H1 (cell line): ENCODE results near the gene ADAMTSL2. TPM values are rescaled to one million over a fixed set of nuclear protein-coding genes. Genes with fewer than 3 reads are reported as not detected.

Experiments used
- CTCF ChIA-PET: fragments of 300-600 bp; sonication (Branson Sonifier 250); formaldehyde crosslinking; loops from one replicate; lab custom pipeline; 2021; ENCODE audit not compliant: partially characterized antibody; lab: Charles Lee
- POLR2A ChIA-PET: fragments of 300-600 bp; sonication (Branson Sonifier 250); formaldehyde crosslinking; loops from one replicate; lab custom pipeline; 2021; ENCODE audit warnings: inconsistent platforms; ENCODE audit not compliant: partially characterized antibody; lab: Charles Lee
- DNase-seq, 2 experiments: peaks; one replicate each; pipeline versions ENCODE4 v3.0.0 to v3.0.0-alpha.2; 2010 to 2022; ENCODE audit warnings: low spot score in 2 of 2, low read depth in 1 of 2, mixed read lengths in 1 of 2
- FAIRE-seq: peaks from 2 replicates; lab custom pipeline; 2011; peaks lifted over from hg19 to GRCh38; lab: Jason Lieb, UNC
- H2AFZ ChIP-seq: 2 replicates; pipeline ENCODE4 v1.8.1; 2012; ENCODE audit warnings: low read length, inconsistent platforms
- H2AK5ac ChIP-seq: 2 replicates; pipeline ENCODE4 v1.6.1; 2013; ENCODE audit warnings: low read depth, low read length
- H2BK120ac ChIP-seq: replicated peaks from 2 replicates; pipeline ENCODE3; 2013; ENCODE audit warnings: low read depth, low read length, inconsistent platforms
- H2BK12ac ChIP-seq: 2 replicates; pipeline ENCODE4 v1.6.1; 2013; ENCODE audit warnings: low read depth, low read length
- H2BK15ac ChIP-seq: 2 replicates; pipeline ENCODE4 v1.6.1; 2013; ENCODE audit warnings: low read length
- H2BK20ac ChIP-seq: 2 replicates; pipeline ENCODE4 v1.6.1; 2013; ENCODE audit warnings: low read length
- H2BK5ac ChIP-seq: 2 replicates; pipeline ENCODE4 v1.6.1; 2013; ENCODE audit warnings: low read depth, low read length
- H3K14ac ChIP-seq: 2 replicates; pipeline ENCODE4 v1.6.1; 2013; ENCODE audit warnings: inconsistent platforms; ENCODE audit not compliant: insufficient read length
- H3K18ac ChIP-seq: 2 replicates; pipeline ENCODE4 v1.6.1; 2013; ENCODE audit warnings: low read length; ENCODE audit errors: extremely low read depth
- H3K23ac ChIP-seq: 2 replicates; pipeline ENCODE4 v1.6.1; 2013; ENCODE audit warnings: inconsistent platforms; ENCODE audit not compliant: insufficient read length
- H3K23me2 ChIP-seq: 2 replicates; pipeline ENCODE4 v1.6.1; 2013; ENCODE audit warnings: low read depth, low read length
- H3K27ac ChIP-seq: 2 replicates; pipeline ENCODE4 v1.6.1; 2011; ENCODE audit warnings: low read depth, low read length, inconsistent platforms
- H3K27me3 ChIP-seq, 4 experiments: replicated peaks in 1 of 4; 1 replicate in 1 of 4; 2 replicates in 3 of 4; pipeline versions ENCODE4 v1.6.1 to v1.8.1; 2011 to 2013; ENCODE audit warnings: low read length in 3 of 4, mild to moderate bottlenecking in 3 of 4, inconsistent platforms in 2 of 4, mixed read lengths in 2 of 4, moderate library complexity in 1 of 4; ENCODE audit not compliant: control insufficient read depth in 3 of 4, insufficient read depth in 3 of 4; ENCODE audit errors: extremely low read depth in 1 of 4
- H3K36me3 ChIP-seq, 4 experiments: 2 replicates each; pipeline versions ENCODE4 v1.6.1 to v1.8.1; 2011 to 2013; ENCODE audit warnings: mild to moderate bottlenecking in 4 of 4, low read length in 3 of 4, moderate library complexity in 2 of 4, control low read depth in 1 of 4, inconsistent platforms in 1 of 4; ENCODE audit not compliant: insufficient read depth in 4 of 4, control insufficient read depth in 2 of 4
- H3K4ac ChIP-seq: replicated peaks from 2 replicates; pipeline ENCODE3; 2013; ENCODE audit warnings: low read length, low read depth, mixed read lengths, inconsistent platforms; ENCODE audit not compliant: insufficient read length
- H3K4me1 ChIP-seq, 4 experiments: replicated peaks in 1 of 4; 1 replicate in 1 of 4; 2 replicates in 3 of 4; pipeline versions ENCODE4 v1.6.1 to v1.8.1; 2011 to 2013; ENCODE audit warnings: low read length in 3 of 4, inconsistent platforms in 2 of 4, mixed read lengths in 1 of 4; ENCODE audit not compliant: insufficient read depth in 4 of 4, control insufficient read depth in 3 of 4
- H3K4me2 ChIP-seq, 2 experiments: 2 replicates each; pipeline versions ENCODE4 v1.6.1 to v1.8.1; 2011 to 2013; ENCODE audit warnings: low read depth in 2 of 2, low read length in 2 of 2, control low read depth in 1 of 2, inconsistent platforms in 1 of 2, mild to moderate bottlenecking in 1 of 2; ENCODE audit not compliant: insufficient read depth in 1 of 2
- H3K4me3 ChIP-seq, 4 experiments: fragments of 200-600, 300-600 bp in 1 of 4; sonication (generic), shearing (Covaris generic), sonication (Bioruptor Twin) in 1 of 4; 2 replicates each; pipeline versions ENCODE4 v1.5.1 to v1.8.1; 2011 to 2016; ENCODE audit warnings: low read length in 4 of 4, low read depth in 3 of 4, control low read depth in 2 of 4, inconsistent platforms in 2 of 4, mild to moderate bottlenecking in 2 of 4, mixed read lengths in 1 of 4, moderate library complexity in 1 of 4; ENCODE audit not compliant: insufficient read depth in 2 of 4; ENCODE audit errors: extremely low read depth in 1 of 4
- H3K56ac ChIP-seq: replicated peaks from 2 replicates; pipeline ENCODE3; 2013; ENCODE audit warnings: low read depth, mild to moderate bottlenecking, mixed read lengths, low read length, inconsistent platforms; ENCODE audit not compliant: insufficient read length
- H3K79me1 ChIP-seq: 2 replicates; pipeline ENCODE4 v1.6.1; 2013; ENCODE audit warnings: low read depth, low read length, control low read depth
- H3K79me2 ChIP-seq, 2 experiments: 2 replicates each; pipeline versions ENCODE4 v1.6.1 to v1.8.1; 2012 to 2013; ENCODE audit warnings: low read length in 2 of 2, mild to moderate bottlenecking in 2 of 2, inconsistent platforms in 1 of 2; ENCODE audit not compliant: insufficient read depth in 2 of 2, control insufficient read depth in 1 of 2
- H3K9ac ChIP-seq, 4 experiments: replicated peaks in 1 of 4; 1 replicate in 1 of 4; 2 replicates in 3 of 4; pipeline versions ENCODE4 v1.6.1 to v1.8.1; 2011 to 2013; ENCODE audit warnings: low read depth in 3 of 4, low read length in 3 of 4, control low read depth in 2 of 4, mild to moderate bottlenecking in 2 of 4, moderate library complexity in 2 of 4, inconsistent platforms in 1 of 4; ENCODE audit errors: extremely low read depth in 1 of 4
- H3K9me3 ChIP-seq, 2 experiments: 2 replicates each; pipeline versions ENCODE4 v1.6.1 to v1.8.1; 2012 to 2013; ENCODE audit warnings: mild to moderate bottlenecking in 2 of 2, moderate library complexity in 2 of 2, control low read depth in 1 of 2, inconsistent platforms in 1 of 2, low read depth in 1 of 2, low read length in 1 of 2, mixed read lengths in 1 of 2; ENCODE audit not compliant: insufficient read depth in 2 of 2
- H4K20me1 ChIP-seq, 2 experiments: replicated peaks in 1 of 2; 2 replicates each; pipeline versions ENCODE3 to v1.8.1; 2011 to 2013; ENCODE audit warnings: inconsistent platforms in 2 of 2, low read length in 2 of 2, mild to moderate bottlenecking in 1 of 2; ENCODE audit not compliant: insufficient read depth in 2 of 2, control insufficient read depth in 1 of 2
- H4K5ac ChIP-seq: 2 replicates; pipeline ENCODE4 v1.6.1; 2013; ENCODE audit warnings: low read length, low read depth, mixed read lengths, inconsistent platforms; ENCODE audit not compliant: insufficient read length
- H4K8ac ChIP-seq: 2 replicates; pipeline ENCODE4 v1.8.0; 2013; ENCODE audit warnings: mild to moderate bottlenecking, moderate library complexity, low read length, inconsistent platforms; ENCODE audit not compliant: insufficient read depth; ENCODE audit errors: extremely low read depth
- H4K91ac ChIP-seq: replicated peaks from 2 replicates; pipeline ENCODE3; 2013; ENCODE audit warnings: low read length, mixed read lengths, inconsistent platforms; ENCODE audit not compliant: insufficient read length
- BRCA1 ChIP-seq: IDR thresholded peaks from 2 replicates; pipeline ENCODE4 v1.6.1; 2012; ENCODE audit warnings: low read depth, low read length, improper control_type of control experiment
- CEBPB ChIP-seq: IDR thresholded peaks from 2 replicates; pipeline ENCODE4 v1.6.1; 2012; ENCODE audit warnings: low read depth, low read length
- HDAC2 ChIP-seq, 2 experiments: fragments of 300-600 bp in 1 of 2; sonication (generic) in 1 of 2; IDR thresholded peaks; 2 replicates each; pipeline ENCODE4 v1.6.1; 2011 to 2012; ENCODE audit warnings: low read depth in 2 of 2, low read length in 2 of 2, mild to moderate bottlenecking in 2 of 2, moderate library complexity in 2 of 2, borderline replicate concordance in 1 of 2, inconsistent platforms in 1 of 2
- MAFK ChIP-seq: IDR thresholded peaks from 2 replicates; pipeline ENCODE4 v1.6.1; 2012; ENCODE audit warnings: low read depth, mild to moderate bottlenecking, improper control_type of control experiment, low read length
- RAD21 ChIP-seq, 2 experiments: IDR thresholded peaks in 1 of 2; conservative IDR thresholded peaks in 1 of 2; 2 replicates each; pipeline ENCODE4 v1.6.1; 2011; ENCODE audit warnings: low read depth in 2 of 2, low read length in 2 of 2, improper control_type of control experiment in 1 of 2, inconsistent platforms in 1 of 2, mild to moderate bottlenecking in 1 of 2, moderate library complexity in 1 of 2
- YY1 ChIP-seq: IDR thresholded peaks from 2 replicates; pipeline ENCODE4 v1.6.1; 2011; ENCODE audit warnings: low read depth, mild to moderate bottlenecking, low read length
- WGBS, 2 experiments: shearing (Covaris generic) in 1 of 2; methylation state at CpG; one replicate each; pipeline versions ENCODE4 v1.1.6 to v1.1.7; 2013 to 2015; ENCODE audit warnings: low lambda C conversion rate in 2 of 2, mixed read lengths in 2 of 2, inconsistent platforms in 1 of 2, low coverage in 1 of 2, missing lambda C conversion rate in 1 of 2; ENCODE audit not compliant: insufficient replicate concordance in 2 of 2, insufficient coverage in 1 of 2, insufficient read length in 1 of 2; ENCODE audit errors: extremely low coverage in 1 of 2, missing lambda C conversion rate in 1 of 2; 5-methylcytosine and 5-hydroxymethylcytosine counted together
- polyA plus RNA-seq, 7 experiments: library from polyadenylated mRNA; depleted of rRNA in 3 of 7; stranded (reverse) in 5 of 7; unstranded in 2 of 7; fragments of >200 nt in 5 of 7; fragments of 200-250 nt in 2 of 7; gene quantifications; 1 replicate in 5 of 7; 2 replicates in 1 of 7; 4 replicates in 1 of 7; pipeline versions ENCODE4 v1.2.1 to v1.2.3, GENCODE V29; 2011 to 2013; ENCODE audit warnings: missing spikeins in 2 of 7, mixed read lengths in 2 of 7
- total RNA-seq: library from RNA; stranded (reverse); fragmentation: NEBNext Ultra II Directional; extraction: Animal tissue kit (Norgen Biotek cat#: 25700); gene quantifications from 2 replicates; pipeline ENCODE4 v1.2.1, GENCODE V29; 2021
- TF ChIP-seq, protein P1 (sequence below): IDR thresholded peaks from 2 replicates; pipeline ENCODE4 v1.6.1; 2011; ENCODE audit warnings: low read length, improper control_type of control experiment

The ADAMTSL2 gene
- total and polyA plus RNA-seq, 2 of the 8 experiments (the other 6 are each of a cell fraction or from before 2014, with no cell fraction given): 0.74 to 0.76 TPM

DNA sequence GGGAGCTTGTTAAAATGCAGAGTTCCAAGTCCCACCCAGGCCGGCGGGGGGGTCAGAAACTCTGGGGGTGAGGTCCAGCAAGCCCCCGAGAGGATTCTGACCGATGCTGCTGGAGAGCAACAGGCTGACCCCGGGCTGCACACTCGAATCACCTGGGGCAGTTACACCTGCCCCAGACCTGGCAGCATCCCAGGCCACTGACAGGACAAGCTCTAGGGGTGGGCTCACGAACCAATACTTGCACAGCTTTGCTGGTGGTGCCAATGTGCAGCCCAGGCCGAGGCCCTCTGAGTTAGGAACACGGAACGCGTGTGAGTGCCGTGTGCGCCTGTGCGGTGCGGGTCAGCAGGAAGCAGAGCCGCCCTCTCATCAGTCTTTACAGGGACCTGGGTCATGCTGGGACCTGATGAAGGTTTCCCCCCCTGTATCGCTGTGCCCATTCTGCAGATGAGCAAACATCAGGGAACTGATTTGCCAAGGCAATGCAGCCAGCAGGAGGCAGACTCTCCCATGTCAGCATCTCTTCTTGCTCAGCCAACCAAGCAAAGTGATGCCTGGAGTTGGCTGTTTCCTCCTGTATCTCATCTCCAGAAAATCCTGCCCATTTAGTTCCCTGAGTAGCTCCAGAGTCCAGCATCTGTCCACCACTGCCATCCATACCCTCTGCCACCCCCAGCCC is 58.4 kb downstream of the ADAMTSL2 start:
- ChIA-PET CTCF (interaction anchor here (0.6 to 6.7 kb wide), 14 partner anchors 10 to 401 kb away, joined by 3 to 79 read pairs (median 4); partner anchors contain the start of gene FAM163B), POLR2A (interaction anchor here (1.2 to 1.5 kb wide), 2 partner anchors 9 to 124 kb away, joined by 3 to 7 read pairs; no protein-coding TSS in a partner anchor)
- H4K5ac ChIP-seq: no peak overlapping the region
- WGBS, 2 experiments: 85% methylated on average over 17 of the region's 17 CpGs; no CpG with 5 or more reads in 1 of the 2 experiments
- H4K91ac ChIP-seq: no peak overlapping the region
- no peak overlapping the region for H2BK120ac ChIP-seq
- H2BK15ac ChIP-seq: no peak overlapping the region
- H3K23ac ChIP-seq: no peak overlapping the region
- FAIRE-seq: no peak
- no peak overlapping the region for H3K56ac ChIP-seq
- H3K4ac ChIP-seq: no peak overlapping the region
- H3K4me2 ChIP-seq: no peak overlapping the region
- no peak overlapping the region for H3K4me3 ChIP-seq
- no peaks in the 10 kb centered on the region; a peak in 2 of 7 replicates for H3K27me3 ChIP-seq
- H2BK12ac ChIP-seq: no peak overlapping the region
- peaks cover 14 to 15% of the 10 kb centered on the region in 2 experiments for H3K9me3 ChIP-seq
- H4K8ac ChIP-seq: no peak overlapping the region
- no peaks in the 10 kb centered on the region for H3K36me3 ChIP-seq
- no peak overlapping the region for H2AK5ac ChIP-seq
- no peak overlapping the region for H2AFZ ChIP-seq
- H3K9ac ChIP-seq: no peak overlapping the region
- no peaks in the 10 kb centered on the region for H3K23me2 ChIP-seq
- H3K4me1 ChIP-seq: no peaks in the 10 kb centered on the region; a peak in 3 of 7 replicates
- H2BK5ac ChIP-seq: no peak overlapping the region
- H3K79me1 ChIP-seq: no peaks in the 10 kb centered on the region
- no peak overlapping the region for H2BK20ac ChIP-seq
- no peak overlapping the region for H3K18ac ChIP-seq
- H3K14ac ChIP-seq: no peak overlapping the region
- DNase-seq: no peak
- H4K20me1 ChIP-seq: no peaks in the 10 kb centered on the region
- H3K79me2 ChIP-seq: no peaks in the 10 kb centered on the region
- no peak overlapping the region for H3K27ac ChIP-seq
- TF ChIP-seq, protein P1, sequence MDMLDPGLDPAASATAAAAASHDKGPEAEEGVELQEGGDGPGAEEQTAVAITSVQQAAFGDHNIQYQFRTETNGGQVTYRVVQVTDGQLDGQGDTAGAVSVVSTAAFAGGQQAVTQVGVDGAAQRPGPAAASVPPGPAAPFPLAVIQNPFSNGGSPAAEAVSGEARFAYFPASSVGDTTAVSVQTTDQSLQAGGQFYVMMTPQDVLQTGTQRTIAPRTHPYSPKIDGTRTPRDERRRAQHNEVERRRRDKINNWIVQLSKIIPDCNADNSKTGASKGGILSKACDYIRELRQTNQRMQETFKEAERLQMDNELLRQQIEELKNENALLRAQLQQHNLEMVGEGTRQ: no peak
- TF ChIP-seq BRCA1: no peak
- no peak for TF ChIP-seq HDAC2 (IDR thresholded peaks at IDR 0.05; ENCODE audit: borderline replicate concordance in 1 of 2, low read depth in 2 of 2, low read length in 2 of 2)
- no peak for TF ChIP-seq YY1
- TF ChIP-seq MAFK: no peak
- no peak for TF ChIP-seq CEBPB
- peak; percentile 40 to 47; a peak in 3 of 4 replicates for TF ChIP-seq RAD21 (IDR thresholded peaks at IDR 0.05 in 1 of 2, conservative IDR thresholded peaks at IDR 0.05 in 1 of 2; ENCODE audit: low read depth in 2 of 2, low read length in 2 of 2)
